LHCN-M2 (cell line): ENCODE measurements around the gene EAF1. TPM values are rescaled to one million over a fixed set of nuclear protein-coding genes. Genes with fewer than 3 reads are reported as not detected.
"Not testable (repeated sequence)": the region's sequence is repeated elsewhere in the genome, so short reads cannot be mapped to it uniquely, and the experiment has no call there.

Source experiments
- DNase-seq: peaks from one replicate; pipeline ENCODE4 v3.0.0-alpha.2; 2012; ENCODE audit warnings: low read depth
- total RNA-seq: library from RNA; depleted of rRNA; stranded (reverse); fragments of >200 nt; gene quantifications from 2 replicates; pipeline ENCODE4 v1.2.3, GENCODE V29; 2014

EAF1 gene
- total RNA-seq, 1 experiment from 2014 or later = 20.3 TPM

DNA sequence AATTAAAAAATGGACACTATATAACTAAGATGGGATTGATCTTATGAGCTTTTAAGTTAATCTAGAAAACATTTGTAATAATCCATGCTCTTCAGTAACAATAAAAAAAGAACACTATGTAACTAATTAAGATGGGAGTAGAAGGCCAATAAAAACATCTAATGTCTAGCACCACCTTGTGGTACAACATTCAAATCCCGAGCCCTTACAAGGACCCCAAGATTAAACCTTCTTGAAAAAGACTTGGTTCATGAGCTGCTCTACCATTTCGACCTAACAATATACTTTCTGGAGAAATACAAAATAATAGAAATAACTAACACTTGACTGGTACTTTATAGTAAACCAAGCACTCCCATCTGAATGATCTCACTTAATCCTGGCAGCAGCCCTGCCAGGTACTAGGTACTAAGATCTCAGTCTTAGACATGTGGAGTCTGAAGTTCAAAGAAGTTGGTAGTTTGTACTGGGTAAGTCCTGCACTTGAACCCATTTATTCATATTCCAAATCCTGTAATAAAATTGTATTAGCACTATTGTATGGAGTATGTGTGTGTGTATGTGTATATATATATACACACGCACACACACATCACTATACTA, 21.8 kb upstream of the EAF1 start:
- DNase-seq = peak; percentile 48

- DNase-seq = no peak
Observed at GRCh38 chr3:15409239-15409638, 18.2 kb upstream of the EAF1 start.

GRCh38 chr3:15409774-15410173, 17.6 kb upstream of the EAF1 start:
- no peak for DNase-seq

- not testable (repeated sequence) for DNase-seq
Observed at GRCh38 chr3:15410966-15411365, 16.4 kb upstream of the EAF1 start.

DNA sequence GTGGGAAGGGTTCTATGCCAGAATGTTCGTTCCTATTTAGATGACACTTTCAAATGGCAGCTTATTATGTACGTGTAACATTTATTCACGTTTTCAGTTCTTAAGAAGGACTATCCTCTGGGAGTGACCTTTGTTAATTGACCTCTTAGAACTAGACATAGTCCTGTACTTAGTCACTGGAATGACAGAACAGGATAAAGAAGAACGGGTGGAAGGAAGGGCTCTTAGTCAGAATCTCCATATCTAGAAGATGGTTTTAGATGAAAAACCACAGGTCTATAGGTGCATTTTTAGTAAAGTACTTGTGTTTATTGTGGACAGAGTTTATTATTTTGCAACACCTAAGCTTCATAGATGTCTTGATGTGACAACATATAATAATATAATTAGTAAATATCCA, 6.5 kb upstream of the EAF1 start:
- peak; percentile 47 for DNase-seq

DNA sequence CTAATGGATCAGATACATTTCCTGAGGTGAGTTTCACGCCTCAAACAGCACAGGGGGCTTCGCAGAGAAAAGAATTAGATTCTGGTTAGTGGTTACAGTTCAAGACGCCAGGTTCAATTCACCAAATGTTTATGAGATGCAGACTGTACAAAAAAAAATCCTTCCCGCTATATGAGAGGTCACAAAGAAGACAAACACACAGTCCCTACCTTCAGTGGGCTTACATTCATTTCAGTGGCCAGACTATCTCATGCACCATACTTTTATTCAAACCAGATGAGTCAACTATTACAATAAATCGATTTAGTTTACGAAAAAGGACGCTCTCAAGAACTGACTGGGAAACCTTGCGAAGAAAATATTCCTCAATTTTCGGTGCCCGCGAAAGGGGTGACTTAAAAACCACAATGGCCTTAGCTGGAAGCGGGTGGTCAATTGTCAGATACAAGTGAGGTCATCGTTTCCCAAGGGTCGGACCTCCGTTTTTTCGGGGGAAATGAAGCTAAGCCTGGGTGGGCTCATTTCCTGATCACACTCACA, 749 bp upstream of the EAF1 start:
- DNase-seq = no peak

DNA sequence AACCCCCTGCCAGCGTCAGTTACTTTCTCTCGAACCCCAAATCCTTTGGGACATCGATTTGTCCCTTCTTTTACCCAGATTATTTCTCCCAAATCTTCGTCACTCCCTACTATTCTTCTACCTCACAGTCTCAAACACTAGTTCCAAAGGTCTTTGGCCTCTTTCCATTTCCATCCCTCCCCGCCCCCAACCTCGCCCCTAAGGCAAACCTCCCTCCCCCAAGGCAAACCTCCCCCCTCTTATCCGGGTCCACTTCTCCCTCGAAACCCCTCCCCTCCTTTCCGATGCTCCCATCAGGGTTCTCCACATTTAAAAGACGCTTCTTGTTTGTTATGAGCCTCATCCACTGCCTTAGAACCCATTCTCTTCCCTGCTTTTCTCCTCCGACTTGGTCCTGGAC, 583 bp downstream of the EAF1 start:
- DNase-seq = no peak

- DNase-seq = peak; percentile 67
Observed at GRCh38 chr3:15428539-15428938, 1.1 kb downstream of the EAF1 start.

DNA sequence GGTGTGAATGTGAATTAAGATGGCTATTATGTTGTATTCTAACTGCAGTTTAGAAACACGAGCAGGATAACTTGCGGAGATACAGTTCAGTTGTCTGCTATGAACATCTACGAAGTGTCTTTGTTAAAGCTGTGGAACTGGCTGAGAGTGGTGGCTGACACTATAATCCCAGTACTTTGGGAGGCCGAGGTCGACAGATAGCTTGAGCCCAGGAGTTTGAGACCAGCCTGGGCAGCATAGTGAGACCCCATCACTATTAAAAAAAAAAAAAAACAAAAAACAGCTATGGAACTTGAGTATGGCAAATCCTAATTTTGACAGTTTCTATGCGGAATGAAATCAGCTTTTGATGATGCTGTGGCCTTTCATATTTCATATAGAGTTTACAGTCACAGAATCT, 1.7 kb downstream of the EAF1 start:
- no peak for DNase-seq

DNA sequence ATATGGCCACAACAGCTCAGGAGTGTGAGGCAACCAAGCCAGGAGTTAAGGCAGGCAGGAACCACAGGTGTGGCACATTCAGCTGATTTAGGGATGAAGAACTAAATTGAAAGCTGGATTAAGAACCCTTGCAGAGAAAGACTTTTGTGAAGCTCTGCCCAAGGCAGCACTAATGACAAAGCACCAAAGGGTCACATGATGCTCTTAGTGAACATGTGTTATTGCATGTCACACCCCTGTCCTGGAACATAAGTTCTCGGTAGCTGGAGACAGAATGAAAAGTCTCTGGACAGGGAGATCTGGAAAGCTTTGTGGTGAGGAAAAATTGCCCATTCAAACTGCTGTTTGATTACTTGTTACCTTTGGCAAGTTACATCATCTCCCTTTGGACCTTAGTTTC, 3.2 kb downstream of the EAF1 start:
- DNase-seq = no peak

- DNase-seq = no peak
Observed at GRCh38 chr3:15431256-15431837, 3.9 kb downstream of the EAF1 start.

GRCh38 chr3:15433531-15433930, 6.1 kb downstream of the EAF1 start:
- DNase-seq = no peak

DNA sequence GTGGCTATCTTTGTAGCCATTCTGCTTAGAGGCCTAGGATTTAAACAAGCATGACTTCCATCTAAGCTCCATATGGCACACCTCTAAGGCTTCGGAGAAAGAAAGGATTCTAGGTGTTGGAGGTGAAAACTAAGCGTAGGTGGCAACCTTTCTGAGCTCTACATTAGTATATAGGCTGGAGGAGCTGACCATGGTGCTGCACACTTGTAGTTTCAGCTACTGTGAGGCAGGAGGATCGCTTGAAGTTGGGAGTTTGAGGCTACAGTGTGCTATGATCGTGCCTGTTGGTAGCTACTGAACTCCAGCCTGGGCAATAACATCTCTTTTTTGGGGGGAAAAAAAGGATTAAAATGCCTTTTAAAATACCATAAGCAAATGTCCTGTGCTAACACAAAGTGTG, 7.4 kb downstream of the EAF1 start:
- DNase-seq = no peak

- no peak for DNase-seq
Observed at GRCh38 chr3:15436246-15436645, 8.8 kb downstream of the EAF1 start.

GRCh38 chr3:15438983-15439382, 11.6 kb downstream of the EAF1 start:
- no peak for DNase-seq

GRCh38 chr3:15439476-15439875, 12.1 kb downstream of the EAF1 start:
- DNase-seq = peak; percentile 47

GRCh38 chr3:15440891-15441290, 13.5 kb downstream of the EAF1 start:
- no peak for DNase-seq

- no peak for DNase-seq
Observed at GRCh38 chr3:15443826-15444524, 16.6 kb downstream of the EAF1 start.

DNA sequence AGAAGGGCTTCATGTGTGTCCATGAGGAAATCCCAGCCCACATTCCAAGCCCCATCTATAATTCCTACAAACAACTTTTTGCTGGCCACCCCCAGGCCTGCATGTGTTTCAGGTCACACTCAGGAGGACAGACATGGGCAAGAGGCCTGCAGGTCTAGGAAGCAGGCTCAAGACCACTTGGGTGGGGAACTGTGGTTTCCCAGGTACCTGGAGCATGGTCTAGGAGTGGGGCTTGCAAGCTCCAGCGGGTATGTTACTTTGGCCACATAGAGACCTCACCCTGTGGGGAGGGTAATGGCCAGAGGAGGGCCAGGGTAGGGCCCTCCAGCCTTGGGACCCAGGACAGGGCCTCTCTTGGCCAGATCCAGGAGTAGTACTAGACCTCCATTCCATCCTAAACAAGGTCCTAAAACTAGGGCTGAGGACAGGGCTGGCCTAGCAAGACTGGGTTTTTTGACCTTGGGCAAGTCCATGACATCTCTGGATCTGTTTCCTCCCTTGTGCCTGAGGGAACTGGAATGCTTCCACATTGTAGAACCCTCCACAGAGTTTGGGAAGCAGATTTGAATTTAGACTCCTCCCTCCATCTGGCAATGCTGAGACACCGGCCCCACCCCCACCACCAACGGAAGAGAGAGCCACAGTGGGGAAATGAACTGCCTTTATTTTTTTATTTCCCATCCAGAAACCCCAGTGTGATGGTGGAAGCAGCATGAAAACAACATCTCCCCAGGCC, 22.3 kb downstream of the EAF1 start:
- no peak for DNase-seq

GRCh38 chr3:15450438-15451215, 23.2 kb downstream of the EAF1 start:
- DNase-seq = no peak
